G401 (cell line): ENCODE measurements around the gene TMEM123. TPM values are rescaled to one million over a fixed set of nuclear protein-coding genes. Genes with fewer than 3 reads are reported as not detected.

Experiments used
- DNase-seq: peaks from one replicate; pipeline ENCODE4 v3.0.0-alpha.2; 2015; ENCODE audit warnings: low spot score
- in situ Hi-C: cut with HindIII; loops from 2 replicates; pipeline ENCODE4 v1.10.0; 2016; ENCODE audit warnings: low sequenced_read_pairs, mixed read lengths
- total RNA-seq: library from RNA; depleted of rRNA; stranded (reverse); fragments of >200 nt; shearing (Covaris generic); gene quantifications from 2 replicates; pipeline ENCODE4 v1.2.3, GENCODE V29; 2014

TMEM123 gene
- total RNA-seq, 1 experiment from 2014 or later, result 104 TPM

DNA sequence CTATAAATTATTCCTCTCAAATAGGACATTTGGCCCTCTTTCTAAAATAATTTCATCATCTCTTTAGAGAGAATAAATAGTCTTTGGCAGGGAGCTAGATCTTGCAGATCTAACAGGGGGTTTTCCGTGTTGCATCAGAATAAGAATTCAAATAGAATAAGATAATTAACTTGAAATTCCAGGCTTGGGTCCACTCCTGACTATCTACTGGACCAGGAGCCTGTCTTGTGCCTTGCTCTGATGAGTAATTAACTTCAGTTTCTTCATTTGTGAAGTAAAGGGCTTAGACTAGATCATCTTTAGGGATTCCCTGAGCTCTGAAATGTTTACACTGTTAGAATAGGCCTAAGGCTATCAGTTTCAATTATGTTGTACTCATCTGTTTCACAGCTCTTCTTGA, 23.5 kb upstream of the TMEM123 start:
- in situ Hi-C loops, result no loop called here
- DNase-seq, result no peak

DNA sequence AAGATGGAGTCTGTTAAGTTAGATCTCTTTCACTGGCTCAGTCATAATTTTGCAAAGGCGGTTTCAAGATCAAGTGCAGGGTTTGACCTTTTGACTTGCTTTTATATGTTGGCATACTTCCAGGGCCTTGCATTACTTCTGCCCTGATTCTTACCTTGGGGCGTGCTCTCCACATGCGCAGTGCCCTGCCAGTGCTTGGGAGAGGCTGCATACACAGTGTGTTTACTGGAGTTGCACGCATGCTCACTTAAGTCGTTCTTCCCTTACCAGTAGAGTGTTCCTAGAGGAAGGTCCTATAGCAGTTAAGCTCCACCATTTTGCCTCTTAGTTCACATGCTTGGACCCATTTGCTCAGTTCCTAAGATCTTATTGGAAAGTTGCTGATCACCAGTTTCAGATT, 21.0 kb upstream of the TMEM123 start:
- DNase-seq, result no peak
- in situ Hi-C loops, result no loop called here

DNA sequence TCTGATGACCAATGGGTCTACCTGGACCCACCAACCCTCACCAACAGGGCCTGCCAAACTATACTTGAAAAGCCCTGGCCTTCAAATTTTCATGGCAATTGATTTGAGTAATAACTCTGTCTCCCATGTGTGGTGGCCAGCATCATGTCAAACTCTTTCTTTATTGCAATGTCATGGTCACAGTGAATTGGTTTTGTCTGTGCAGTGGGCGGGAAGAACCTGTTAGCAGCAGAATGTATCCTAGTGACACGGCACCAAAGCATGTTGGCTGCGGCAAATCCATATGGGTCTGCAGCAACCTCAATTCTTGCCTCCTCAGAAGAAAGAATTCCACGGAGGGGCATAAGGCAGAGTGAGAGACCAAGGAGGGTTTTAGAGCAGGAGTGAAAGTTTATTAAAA, 19.6 kb upstream of the TMEM123 start:
- in situ Hi-C loops, result no loop called here
- no peak for DNase-seq

DNA sequence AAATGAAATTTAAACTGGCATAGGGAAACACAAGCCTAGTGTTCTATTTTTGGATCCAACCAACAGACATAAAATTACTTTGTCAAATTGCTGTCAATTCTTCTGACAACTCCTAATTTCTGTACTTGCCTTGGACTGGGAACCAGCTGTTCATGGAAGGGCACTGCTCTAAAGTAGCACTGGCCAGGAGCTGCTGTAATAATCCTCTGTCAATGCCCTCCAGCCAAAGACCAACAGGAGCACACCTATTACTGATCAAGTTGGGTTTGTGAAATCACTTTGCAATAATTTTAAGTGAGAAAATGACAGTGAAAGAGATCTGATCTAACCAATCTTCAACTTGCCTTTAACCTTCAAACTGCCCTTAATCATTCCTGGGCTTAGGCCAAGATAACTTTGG, 18.9 kb upstream of the TMEM123 start:
- no peak for DNase-seq
- in situ Hi-C loops, result no loop called here

DNA sequence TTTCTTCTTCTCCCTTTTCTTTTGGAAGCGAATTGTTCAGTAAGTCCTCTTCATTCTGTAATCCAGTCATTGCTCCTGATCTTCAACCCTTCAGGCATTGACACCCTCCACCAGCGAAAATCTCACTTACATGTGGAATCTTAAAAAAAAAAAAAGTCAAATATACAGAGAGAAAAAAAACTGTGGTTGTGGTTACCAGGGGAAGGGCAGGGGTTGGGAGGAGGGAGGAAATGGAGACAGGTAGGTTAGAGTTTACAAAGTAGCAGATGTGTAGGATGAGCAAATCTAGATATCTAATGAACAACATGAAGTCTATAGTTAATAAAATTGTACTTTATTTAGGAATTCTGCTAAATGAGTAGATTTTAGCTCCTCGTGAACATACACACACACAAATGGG, 17.7 kb upstream of the TMEM123 start:
- in situ Hi-C loops, result no loop called here
- DNase-seq, result no peak

DNA sequence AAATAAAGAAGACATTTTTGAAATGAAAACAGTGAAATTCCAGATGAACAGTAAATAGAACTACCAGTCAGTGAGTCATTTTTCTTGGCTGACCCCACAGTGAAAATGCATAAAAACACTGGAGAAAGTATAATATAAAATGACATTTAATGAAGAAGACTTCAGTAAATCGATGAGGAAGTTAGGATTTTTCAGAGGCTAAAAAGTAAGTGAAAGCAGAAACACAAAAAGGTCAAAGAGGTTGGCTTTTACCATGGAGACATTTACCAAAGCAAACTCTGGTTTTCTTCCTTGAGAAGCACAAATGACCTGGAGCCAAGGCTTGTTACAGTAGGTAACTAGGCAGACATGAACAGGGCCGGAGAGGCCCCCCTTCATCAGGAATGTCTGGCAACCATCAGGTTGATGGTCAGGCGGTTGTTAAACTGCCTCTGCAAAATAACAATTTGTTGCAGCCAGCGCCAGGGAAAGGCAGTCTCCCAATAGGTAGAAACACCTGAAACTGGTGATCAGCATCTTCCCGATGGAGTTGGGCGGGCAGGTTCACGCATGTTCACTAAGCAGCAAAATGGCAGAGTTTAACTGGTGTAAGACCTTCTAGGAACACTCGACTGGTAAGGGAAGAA, 16.7 kb upstream of the TMEM123 start:
- DNase-seq, result no peak
- in situ Hi-C loops, result no loop called here

- in situ Hi-C loops, result no loop called here
- no peak for DNase-seq
Observed at GRCh38 chr11:102468616-102469195, 16.1 kb upstream of the TMEM123 start.

DNA sequence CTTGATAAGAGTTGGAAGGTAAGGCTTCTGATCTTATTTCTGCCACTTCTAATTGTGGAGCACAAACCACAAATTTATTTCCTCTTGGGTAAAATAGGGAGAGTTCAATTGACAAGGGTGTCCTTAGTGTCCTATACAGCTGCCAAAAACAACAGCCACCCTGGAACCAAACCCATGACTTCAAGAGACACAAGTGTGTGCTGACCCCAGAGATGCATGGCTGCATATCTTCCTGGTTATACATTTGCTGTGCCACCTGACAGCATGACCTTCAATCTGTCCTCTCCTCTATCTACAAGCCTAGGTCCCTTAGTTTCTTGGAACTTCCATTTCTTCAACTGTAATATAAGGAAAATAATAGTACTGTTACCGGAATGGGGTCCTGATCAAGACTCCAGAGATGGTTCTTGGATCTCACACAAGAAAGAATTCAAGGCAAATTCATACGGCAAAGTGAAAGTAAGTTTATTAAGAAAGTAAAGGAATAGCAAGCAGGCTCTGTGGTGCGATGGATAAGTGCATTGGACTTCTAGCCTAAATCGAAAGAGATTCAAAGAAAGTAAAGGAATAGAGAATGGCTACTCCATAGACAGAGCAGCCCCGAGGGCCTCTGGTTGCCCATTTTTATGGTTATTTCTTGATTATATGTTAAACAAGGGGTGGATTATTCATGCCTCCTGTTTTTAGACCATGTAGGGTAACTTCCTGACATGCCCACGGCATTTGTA, 15.5 kb upstream of the TMEM123 start:
- no peak for DNase-seq
- in situ Hi-C loops, result no loop called here

DNA sequence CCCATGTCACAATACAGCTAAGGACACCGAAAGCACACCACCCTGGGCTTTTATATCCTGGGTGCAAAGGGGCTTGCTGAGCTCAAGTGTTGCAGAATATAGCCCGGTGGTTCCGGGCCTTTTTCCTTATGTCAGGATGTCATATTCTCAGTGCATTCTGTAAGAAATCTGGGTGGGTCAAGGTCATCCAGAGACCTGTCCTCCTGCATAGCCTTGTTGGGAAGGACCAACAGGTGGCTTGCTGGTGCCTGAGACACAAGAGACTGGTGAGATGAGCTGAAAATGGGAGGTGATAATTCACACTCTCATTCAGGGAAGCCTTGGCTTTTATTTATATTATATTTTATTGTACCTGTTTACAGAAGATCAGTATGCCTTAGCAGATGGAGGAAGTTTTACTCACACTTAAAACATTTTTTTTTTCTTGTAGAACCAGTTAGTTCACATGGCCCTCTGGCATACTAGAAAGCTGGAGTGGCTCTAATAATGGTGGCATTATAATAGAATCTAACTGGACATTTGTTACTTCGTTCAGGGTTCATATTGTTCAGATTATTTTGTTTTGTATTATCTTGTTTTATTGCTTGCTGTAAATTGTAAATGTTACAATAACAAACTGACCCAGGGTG, 14.6 kb upstream of the TMEM123 start:
- in situ Hi-C loops, result no loop called here
- no peak for DNase-seq

- in situ Hi-C loops, result no loop called here
- DNase-seq, result no peak
Observed at GRCh38 chr11:102465696-102466095, 13.1 kb upstream of the TMEM123 start.

DNA sequence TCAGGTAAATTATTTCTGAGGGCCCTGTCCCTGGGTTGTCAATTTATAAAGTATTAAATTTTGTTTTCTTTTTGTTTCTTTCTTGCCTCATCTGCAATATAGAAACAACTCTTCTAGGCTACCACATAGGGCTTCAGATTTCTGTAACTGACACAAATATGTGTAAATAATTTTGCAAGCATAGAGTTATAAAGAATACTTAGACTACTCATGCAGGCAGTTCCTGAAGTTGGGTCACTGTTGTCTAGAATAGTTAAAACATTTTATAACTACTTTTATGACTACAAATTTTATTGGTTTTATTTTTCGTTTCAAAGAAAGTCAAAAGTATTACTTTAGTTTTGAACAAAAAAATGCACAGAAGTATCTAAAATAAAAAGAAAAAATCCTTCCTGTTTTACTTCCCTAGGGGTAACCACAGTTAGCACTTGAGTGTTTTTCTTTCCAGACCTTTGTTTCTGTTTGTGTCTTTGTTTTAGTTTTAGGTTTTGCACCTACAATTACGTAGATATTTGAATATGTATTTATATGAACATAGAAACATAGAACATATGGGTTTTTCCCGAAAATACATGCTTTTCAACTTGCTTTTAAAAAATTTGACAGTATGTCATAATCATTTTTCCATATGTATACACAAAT, 12.4 kb upstream of the TMEM123 start:
- in situ Hi-C loops, result no loop called here
- DNase-seq, result no peak

- DNase-seq, result no peak
- in situ Hi-C loops, result no loop called here
Observed at GRCh38 chr11:102464037-102464436, 11.5 kb upstream of the TMEM123 start.

DNA sequence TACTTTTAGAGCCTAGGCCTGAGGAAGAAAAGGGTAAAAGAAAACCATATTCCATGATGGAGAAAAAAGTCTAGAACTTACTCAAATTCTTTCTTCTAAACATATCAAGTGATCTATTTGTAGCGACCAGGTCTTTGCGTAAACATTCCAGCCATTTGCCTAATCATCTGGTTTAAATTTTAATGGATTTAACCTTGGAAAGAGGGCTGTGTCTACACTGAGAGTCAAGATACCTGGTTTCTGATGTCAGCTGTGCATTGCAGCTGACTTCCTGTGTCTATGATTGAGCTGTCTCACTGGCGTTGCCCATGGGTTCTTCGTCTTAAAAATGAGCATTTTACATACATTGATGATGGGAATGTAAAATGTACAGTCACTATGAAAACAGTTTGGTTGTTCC, 10.0 kb upstream of the TMEM123 start:
- in situ Hi-C loops, result no loop called here
- DNase-seq, result no peak

DNA sequence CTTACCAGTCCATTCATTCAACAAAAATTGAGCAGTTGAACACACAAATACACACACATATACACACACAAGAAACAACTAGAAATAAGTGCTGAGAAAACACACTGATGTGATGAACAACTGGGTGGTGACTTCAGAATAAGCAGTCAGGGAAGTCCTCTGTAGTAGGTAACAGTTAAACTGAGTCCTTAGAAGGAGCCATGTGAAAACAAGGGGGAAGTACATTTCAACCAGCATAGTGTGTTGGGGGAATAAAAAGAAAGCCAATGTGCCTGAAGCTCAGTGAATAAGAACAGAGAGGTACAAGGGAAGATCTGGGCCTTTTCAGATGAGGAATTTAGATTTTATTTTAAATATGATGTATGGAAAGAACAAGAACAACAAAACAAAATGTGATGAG, 6.8 kb upstream of the TMEM123 start:
- no peak for DNase-seq

GRCh38 chr11:102458548-102458947, 6.0 kb upstream of the TMEM123 start:
- in situ Hi-C loops, result no loop called here
- DNase-seq, result no peak

More for the DNA sequence above, 6.8 kb upstream of the TMEM123 start:
- in situ Hi-C loops, result no loop called here

GRCh38 chr11:102457865-102458264, 5.3 kb upstream of the TMEM123 start:
- in situ Hi-C loops, result no loop called here
- no peak for DNase-seq

- DNase-seq, result no peak
- in situ Hi-C loops, result no loop called here
Observed at GRCh38 chr11:102457056-102457677, 4.6 kb upstream of the TMEM123 start.

DNA sequence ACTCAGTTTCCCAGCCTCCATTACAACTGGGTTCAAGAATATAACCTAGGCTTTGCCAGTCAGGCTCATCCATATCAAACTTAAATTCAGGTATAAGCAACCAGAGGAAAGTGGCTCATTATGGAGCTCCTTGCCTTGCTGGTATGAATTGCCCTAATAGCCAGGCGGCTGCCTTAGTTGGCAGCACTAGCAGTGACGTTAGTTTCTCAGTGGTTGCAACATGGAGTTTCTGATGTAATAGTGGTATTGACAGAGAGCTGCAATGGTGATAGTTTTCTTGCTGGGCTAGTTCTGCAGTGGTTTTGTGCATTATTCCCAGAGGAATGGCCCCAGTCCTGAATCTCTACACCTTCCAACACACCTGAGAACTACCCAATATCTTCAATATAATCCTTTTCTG, 3.8 kb upstream of the TMEM123 start:
- in situ Hi-C loops, result no loop called here

GRCh38 chr11:102453921-102454320, 1.4 kb upstream of the TMEM123 start:
- in situ Hi-C loops, result no loop called here
- no peak for DNase-seq

More for the DNA sequence above, 3.8 kb upstream of the TMEM123 start:
- DNase-seq, result no peak
